ENCODE measurements around the gene PPIP5K1.

Gene PPIP5K1

DNA sequence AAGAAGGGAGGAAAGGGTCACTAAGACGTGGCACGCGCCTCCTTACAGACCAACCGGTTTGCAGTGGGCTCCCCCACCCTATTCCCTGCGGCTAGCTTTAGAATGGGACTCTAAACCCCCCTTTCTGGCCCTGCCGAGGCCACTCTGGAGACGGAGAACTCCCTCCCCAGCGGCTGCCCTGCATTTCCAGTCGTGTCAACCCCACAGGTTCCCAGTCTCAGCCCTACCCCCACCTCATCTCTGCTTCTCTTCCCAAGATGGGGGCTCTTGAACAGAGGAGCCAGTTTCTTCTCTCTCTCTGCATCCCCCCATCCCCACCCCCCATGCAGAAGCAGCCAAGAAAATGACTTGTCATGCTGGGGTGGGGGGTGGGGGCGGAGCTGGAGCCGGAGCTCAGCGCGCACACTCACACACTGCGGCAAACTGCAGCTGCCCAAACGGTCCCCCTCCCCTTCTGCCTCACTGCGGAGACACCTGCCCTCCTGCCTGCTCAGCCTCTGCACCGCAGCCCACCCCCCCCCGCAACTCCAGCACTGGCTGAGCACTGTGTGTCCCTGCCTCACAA lies 71.7 kb downstream of the PPIP5K1 start:
- DNase-seq (ENCODE audit: low read depth, low spot score), result no peak

- DNase-seq (ENCODE audit: low read depth, low spot score), result no peak
Measured at GRCh38 chr15:43517354-43518196, 72.4 kb downstream of the PPIP5K1 start, which contains the start of gene MAP1A. Gene MAP1A, plus strand, starts transcription at chr15:43517608. Its CDS starts 3,866 bp downstream, at chr15:43521474.

GRCh38 chr15:43516801-43517353 lies 73.1 kb downstream of the PPIP5K1 start:
- DNase-seq (ENCODE audit: low read depth, low spot score), result no peak

- no peak for DNase-seq (ENCODE audit: low read depth, low spot score)
Measured at GRCh38 chr15:43516185-43516584, 73.8 kb downstream of the PPIP5K1 start.

- no peak for DNase-seq (ENCODE audit: low read depth, low spot score)
Measured at GRCh38 chr15:43515741-43516140, 74.3 kb downstream of the PPIP5K1 start.

GRCh38 chr15:43514241-43515057 lies 75.6 kb downstream of the PPIP5K1 start:
- no peak for DNase-seq (ENCODE audit: low read depth, low spot score)

- no peak for DNase-seq (ENCODE audit: low read depth, low spot score)
Measured at GRCh38 chr15:43513550-43513949, 76.5 kb downstream of the PPIP5K1 start.

- no peak for DNase-seq (ENCODE audit: low read depth, low spot score)
Measured at GRCh38 chr15:43511012-43511885, 78.8 kb downstream of the PPIP5K1 start.

GRCh38 chr15:43510200-43511011 lies 79.6 kb downstream of the PPIP5K1 start:
- peak; percentile 96 for DNase-seq (ENCODE audit: low read depth, low spot score)

DNA sequence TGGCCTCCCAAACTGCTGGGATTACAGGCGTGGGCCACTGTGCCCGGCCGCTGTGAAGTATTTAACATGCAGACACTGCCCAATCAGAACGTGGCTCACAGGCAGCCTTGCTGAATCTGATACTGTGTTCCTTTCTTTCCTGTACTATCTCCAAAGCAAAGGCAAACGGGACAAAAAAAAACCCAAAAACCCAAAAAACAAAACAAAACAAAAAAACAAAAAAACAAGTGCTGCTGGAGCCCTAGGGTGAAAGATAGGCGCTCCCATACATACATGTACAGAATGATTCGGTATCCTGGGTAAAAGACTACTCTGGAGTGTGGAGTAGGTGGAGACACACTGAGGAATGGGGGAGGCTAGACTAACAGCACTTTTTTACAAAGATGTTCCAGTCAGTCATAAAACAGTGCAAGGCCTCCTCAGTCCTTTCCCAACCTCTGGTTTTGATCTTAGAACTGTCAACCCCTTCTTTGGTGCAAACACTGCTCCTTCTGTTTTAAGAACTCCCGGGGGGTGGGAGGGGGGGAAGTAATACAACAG lies 80.3 kb downstream of the PPIP5K1 start:
- DNase-seq (ENCODE audit: low read depth, low spot score), result no peak

GRCh38 chr15:43508991-43509659 lies 80.9 kb downstream of the PPIP5K1 start:
- no peak for DNase-seq (ENCODE audit: low read depth, low spot score)

DNA sequence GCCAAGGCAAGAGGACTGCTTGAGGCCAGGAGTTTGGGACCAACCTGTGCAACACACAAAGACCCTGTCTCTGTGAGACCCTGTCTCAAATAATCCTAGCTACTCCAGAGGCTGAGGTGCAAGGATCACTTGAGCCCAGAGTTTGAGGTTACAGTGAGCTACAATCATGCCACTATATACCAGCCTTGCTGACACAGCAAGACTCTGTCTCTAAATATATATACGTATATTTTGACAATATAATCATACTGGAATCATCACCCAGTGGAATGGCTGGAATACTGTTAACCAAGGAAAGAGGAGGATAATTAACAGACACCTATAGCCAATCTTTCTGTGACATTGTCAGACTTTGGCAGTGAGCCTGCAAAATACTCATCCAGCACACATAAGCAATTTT lies 81.6 kb downstream of the PPIP5K1 start:
- no peak for DNase-seq (ENCODE audit: low read depth, low spot score)

DNA sequence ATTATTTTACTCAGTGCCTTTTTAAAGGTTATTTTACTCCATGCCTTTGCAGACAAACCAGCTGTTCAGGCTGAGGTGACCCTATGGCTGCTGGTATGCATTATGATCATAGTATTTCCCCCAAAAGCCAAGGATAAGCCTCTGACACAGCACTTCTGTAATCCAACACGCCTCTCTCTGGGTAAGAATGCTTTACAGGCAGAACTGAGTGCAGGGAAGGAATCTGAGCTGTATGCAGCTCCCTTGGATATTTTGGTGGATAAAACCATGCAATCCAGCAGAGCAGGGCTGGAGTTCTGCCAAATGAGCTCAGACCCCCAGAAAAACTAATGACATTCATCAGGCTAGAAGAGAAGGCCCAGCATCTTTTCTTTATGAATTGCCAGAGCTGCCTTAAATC lies 84.3 kb downstream of the PPIP5K1 start:
- no peak for DNase-seq (ENCODE audit: low read depth, low spot score)

- no peak for DNase-seq (ENCODE audit: low read depth, low spot score)
Measured at GRCh38 chr15:43499635-43500034, 90.4 kb downstream of the PPIP5K1 start.

DNA sequence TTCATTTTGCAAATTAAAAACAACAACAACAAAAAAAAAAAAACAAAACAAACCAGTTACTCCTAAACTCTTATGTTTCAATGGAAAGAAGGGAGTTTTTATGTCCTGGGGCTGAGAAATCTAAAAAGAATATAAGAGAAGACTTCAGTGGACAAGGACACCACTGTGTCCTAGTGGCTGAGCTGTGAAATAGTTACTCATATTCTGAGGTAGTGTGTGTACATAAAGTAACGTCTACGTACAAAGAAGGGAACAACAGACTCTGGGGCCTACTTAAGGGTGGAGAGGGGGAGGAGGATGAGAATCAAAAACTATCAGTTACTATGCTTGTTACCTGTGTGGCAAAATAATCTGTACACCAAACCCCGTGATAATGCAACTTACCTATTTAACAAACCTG lies 91.0 kb downstream of the PPIP5K1 start:
- DNase-seq (ENCODE audit: low read depth, low spot score), result no peak

DNA sequence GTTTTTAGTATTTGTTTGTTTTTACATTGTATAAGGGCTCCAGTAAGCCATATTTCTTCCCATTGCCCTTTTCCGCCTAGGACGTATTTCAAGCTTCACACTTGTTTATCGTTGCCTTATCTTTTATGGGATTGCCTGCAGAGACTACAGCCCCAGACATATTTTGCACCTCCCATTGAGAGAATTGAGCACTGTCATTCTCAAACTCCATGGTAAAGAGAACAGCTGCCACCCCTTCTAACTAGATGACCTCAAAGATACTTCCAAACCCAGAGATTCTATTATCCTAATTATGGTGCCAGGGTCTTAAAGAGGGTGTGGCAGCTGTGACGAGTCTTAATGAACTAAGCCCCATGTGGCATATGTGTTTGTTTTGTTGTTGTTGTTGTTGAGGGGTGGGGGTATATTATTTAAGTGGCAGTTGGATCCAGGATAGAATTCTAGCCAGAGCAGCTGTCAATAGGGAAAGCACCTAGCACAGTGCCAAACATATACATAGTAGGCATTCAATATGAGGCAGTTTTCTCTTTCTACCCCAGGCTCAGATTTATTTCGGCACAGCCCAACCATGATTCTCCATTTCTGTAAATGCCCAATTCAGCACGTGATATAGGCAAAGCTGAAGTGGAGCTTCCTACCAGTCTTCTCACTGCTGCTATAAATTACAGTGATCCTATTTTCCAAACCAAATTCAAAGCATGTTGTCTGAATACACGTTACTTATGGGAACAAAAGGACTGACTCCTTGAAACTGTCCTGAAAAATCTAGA lies 96.1 kb downstream of the PPIP5K1 start:
- no peak for DNase-seq (ENCODE audit: low read depth, low spot score)

DNA sequence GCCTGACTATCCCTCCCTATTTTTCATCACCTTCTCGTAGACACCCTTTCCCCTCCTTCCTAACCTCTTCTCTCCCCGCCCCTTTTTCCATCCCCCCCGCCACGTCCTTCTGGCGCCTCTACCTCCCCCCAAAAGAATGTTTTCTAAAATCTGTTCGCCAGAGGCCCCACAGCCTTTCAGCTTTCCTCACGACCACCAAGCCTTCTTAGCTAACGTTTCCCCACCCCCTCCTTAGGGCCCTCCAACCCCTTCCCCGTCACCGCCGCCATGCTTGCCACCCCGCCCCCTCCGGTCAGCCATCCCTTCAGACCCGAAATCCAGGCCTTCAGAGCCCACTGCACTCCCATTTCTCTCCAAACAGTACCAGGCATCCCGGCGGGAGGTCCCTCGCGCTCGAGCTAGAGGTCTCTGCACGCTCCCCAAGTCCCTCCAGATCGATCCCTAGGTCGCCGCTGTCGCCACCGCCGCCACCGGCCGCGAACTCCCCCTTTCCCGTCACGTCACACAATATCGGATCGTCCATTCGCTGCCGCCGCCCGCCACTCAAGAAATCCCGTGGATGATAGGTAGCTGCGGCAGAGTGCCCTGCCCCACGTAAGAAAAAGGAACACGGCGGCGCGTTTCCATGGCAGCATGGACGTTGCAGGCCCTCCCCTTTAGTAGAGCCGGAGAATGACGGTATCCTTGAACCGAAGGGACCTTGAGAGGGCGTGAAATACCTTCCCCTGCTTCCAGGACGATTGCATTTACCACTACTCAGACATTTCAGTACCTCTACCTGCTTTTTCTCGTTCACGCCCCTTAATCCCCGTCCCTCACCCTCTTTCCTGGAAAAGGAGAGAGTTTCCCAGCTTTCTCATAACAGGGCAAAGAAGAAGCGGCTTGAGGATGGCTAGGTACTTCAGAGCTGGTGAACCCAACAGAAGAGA lies 97.1 kb downstream of the PPIP5K1 start, which contains the start of gene TP53BP1:
Gene TP53BP1 (minus strand): TSS at position 484 of the 929 bp plus-strand sequence. CDS start 113 bp downstream, at position 371.
- peak; percentile 93 for DNase-seq (ENCODE audit: low read depth, low spot score)
